GM08714 (cell line): ENCODE data around the gene JAGN1.
"Not testable (repeated sequence)": the region's sequence is repeated elsewhere in the genome, so short reads cannot be mapped to it uniquely, and the experiment has no call there.

ENCODE experiments used
- H3K4me3 ChIP-seq: fragments of 200-500 bp; sonication (Bioruptor generic); 2 replicates; pipeline ENCODE4 v1.5.1; 2014; ENCODE audit warnings: mild to moderate bottlenecking, low read length, inconsistent platforms
- ZNF274 ChIP-seq: IDR thresholded peaks from 2 replicates; pipeline ENCODE4 v1.6.1; 2012; ENCODE audit warnings: mild to moderate bottlenecking, low read depth, low read length

Gene JAGN1

DNA sequence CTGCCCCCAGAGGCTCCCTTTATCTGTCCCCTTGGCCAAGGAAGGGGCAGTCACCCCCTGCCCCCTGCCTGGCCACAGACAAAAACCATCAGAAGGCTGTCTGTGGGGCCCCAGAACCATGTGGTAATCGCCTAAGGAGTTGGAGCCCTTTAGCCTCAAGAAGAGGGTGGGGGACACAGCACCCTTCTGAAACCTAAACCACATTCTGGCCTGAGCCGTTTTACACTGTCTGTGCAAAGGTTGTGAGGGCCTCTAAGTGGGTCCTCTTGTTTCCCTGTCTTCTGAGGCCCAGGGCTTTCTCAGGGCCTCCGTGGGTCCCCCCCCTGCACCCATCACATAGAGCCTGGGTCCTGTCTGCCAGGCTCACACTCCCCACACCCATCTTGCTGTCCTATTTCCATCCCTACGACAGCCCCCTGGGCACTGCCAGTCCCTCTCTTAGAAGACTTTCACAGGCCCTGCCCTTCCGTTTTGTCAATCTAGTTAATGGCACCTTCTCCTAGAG lies 28.7 kb upstream of the JAGN1 start:
- no peak for TF ChIP-seq ZNF274
- no peak overlapping the region for H3K4me3 ChIP-seq

GRCh38 chr3:9862391-9863057 lies 27.9 kb upstream of the JAGN1 start:
- no peak overlapping the region for H3K4me3 ChIP-seq
- no peak for TF ChIP-seq ZNF274

- no peak overlapping the region for H3K4me3 ChIP-seq
- no peak for TF ChIP-seq ZNF274
Observed at GRCh38 chr3:9863058-9863772, 27.2 kb upstream of the JAGN1 start.

DNA sequence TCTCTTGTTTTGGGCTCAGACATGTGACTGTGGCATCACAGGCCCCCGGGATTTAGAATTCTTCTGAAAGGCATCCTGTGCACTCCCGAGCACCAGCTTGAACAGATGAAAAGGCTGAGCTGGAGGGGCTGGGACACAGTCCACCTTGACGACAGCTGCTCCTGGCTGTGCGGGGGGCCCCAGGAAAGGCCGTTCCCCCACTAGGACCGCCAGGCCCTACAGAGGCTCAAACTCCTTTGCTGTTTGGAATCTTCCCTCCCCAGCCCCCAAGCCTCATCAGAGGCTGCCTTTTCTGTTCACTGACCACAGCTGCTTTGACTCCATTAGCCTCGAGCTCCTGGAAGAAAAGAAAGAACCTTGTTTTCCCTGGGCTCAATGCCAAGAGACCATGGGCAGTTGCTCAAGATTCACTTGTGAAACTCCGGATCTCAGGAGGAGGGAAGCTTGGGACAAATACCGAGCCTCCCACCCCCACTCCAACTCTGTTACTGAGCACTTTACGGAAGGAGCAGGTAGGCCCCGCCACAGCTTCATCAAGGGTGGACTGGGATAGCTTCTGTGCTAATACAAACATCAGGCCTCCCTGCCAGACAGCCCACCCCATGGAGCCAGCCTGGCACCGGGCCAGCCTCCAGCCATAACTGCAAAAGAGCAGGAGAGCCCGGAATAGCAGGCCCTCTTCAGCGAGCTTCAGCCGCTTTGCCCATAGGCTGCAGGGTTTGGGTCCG lies 26.0 kb upstream of the JAGN1 start:
- TF ChIP-seq ZNF274 = no peak
- no peak overlapping the region for H3K4me3 ChIP-seq

- not testable (repeated sequence) for H3K4me3 ChIP-seq
Observed at GRCh38 chr3:9865125-9865637, 25.2 kb upstream of the JAGN1 start.

- H3K4me3 ChIP-seq = no peak overlapping the region
- no peak for TF ChIP-seq ZNF274
Observed at GRCh38 chr3:9866639-9867038, 23.8 kb upstream of the JAGN1 start.

GRCh38 chr3:9867106-9867505 lies 23.3 kb upstream of the JAGN1 start:
- no peak overlapping the region for H3K4me3 ChIP-seq

DNA sequence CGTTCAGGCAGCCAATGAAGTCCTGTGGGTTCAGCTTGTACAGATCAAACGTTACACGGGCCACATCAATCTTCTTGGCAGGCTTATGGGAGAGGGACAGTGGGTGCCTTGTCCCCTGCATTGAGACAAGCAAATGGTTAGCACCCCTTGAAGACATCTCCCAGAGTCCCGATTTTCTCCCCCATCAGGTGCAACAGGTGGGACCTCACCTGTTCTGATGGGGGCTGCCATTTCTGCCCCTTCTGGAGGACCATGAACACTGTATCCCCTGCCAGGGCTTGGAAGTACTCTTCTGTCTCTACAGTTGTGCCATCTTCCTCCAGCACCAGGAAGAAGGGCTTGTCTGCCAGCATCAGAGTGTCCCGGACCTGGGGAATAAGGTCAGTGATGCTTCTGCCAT lies 20.5 kb upstream of the JAGN1 start:
- TF ChIP-seq ZNF274 = no peak
- no peak overlapping the region for H3K4me3 ChIP-seq

More at GRCh38 chr3:9867106-9867505, 23.3 kb upstream of the JAGN1 start:
- TF ChIP-seq ZNF274 = no peak

GRCh38 chr3:9870978-9871377 lies 19.4 kb upstream of the JAGN1 start:
- no peak for TF ChIP-seq ZNF274
- H3K4me3 ChIP-seq = no peak overlapping the region

GRCh38 chr3:9872067-9872466 lies 18.3 kb upstream of the JAGN1 start:
- H3K4me3 ChIP-seq = not testable (repeated sequence)

GRCh38 chr3:9875448-9875847 lies 15.0 kb upstream of the JAGN1 start:
- TF ChIP-seq ZNF274 = no peak
- no peak overlapping the region for H3K4me3 ChIP-seq

- H3K4me3 ChIP-seq = not testable (repeated sequence)
Observed at GRCh38 chr3:9876255-9876654, 14.2 kb upstream of the JAGN1 start.

DNA sequence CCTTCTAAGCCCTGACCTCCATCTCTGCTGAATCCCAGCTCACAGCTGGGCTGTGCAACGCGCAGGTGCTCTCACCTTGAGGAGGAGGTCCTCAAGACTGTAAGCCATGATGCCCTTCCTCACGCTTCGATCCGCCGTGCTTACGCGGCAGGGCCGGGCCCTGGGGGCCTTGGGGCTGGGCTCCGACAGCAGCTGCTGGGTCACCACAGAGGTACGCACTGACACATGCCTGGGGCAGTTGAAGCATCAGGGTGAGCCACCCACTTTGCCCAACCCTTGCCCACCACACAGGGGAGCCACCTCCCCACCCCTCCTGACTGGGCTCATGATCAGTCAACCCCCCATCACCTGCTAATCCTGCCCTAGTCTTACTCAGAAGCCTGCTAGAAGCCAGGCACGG lies 13.4 kb upstream of the JAGN1 start:
- TF ChIP-seq ZNF274 = no peak

GRCh38 chr3:9878700-9879099 lies 11.7 kb upstream of the JAGN1 start:
- no peak overlapping the region for H3K4me3 ChIP-seq
- TF ChIP-seq ZNF274 = no peak

More for the DNA sequence above, 13.4 kb upstream of the JAGN1 start:
- H3K4me3 ChIP-seq = no peak overlapping the region
